Caki2 (cell line): ENCODE results near the gene PARD6B. TPM values are rescaled to one million over a fixed set of nuclear protein-coding genes. Genes with fewer than 3 reads are reported as not detected.

Experiments
- DNase-seq: peaks from one replicate; pipeline ENCODE4 v3.0.0-alpha.2; 2015; ENCODE audit warnings: low read depth
- in situ Hi-C: cut with HindIII; loops from 2 replicates; pipeline ENCODE4 v1.10.0; 2016; ENCODE audit warnings: low sequenced_read_pairs, low pct_unique_long_range_greater_than_20kb, mixed read lengths
- total RNA-seq: library from RNA; depleted of rRNA; stranded (reverse); fragments of >200 nt; shearing (Covaris generic); gene quantifications from 2 replicates; pipeline ENCODE4 v1.2.3, GENCODE V29; 2014; ENCODE audit warnings: low replicate concordance

The PARD6B gene
- total RNA-seq, 1 experiment from 2014 or later = 58.6 TPM

DNA sequence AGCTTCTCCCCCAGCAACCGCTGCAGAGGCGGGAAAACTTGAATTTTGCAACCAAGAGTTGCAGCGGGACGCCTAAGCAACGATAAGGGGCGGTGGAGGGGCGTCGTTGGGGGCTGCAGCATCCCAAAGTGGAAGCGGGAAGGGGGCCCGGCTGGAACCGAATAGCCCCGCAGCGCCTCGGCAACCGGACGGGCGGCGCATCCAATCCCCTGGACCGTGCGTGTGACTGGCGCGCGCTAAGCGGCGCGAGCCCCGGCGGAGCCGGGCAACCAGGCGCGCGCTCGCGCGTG lies 670 bp upstream of the PARD6B start:
- DNase-seq = no peak
- in situ Hi-C loops = loop anchor here (10.0 kb wide), 2 partner anchors 66 to 106 kb away; no protein-coding TSS in a partner anchor

DNA sequence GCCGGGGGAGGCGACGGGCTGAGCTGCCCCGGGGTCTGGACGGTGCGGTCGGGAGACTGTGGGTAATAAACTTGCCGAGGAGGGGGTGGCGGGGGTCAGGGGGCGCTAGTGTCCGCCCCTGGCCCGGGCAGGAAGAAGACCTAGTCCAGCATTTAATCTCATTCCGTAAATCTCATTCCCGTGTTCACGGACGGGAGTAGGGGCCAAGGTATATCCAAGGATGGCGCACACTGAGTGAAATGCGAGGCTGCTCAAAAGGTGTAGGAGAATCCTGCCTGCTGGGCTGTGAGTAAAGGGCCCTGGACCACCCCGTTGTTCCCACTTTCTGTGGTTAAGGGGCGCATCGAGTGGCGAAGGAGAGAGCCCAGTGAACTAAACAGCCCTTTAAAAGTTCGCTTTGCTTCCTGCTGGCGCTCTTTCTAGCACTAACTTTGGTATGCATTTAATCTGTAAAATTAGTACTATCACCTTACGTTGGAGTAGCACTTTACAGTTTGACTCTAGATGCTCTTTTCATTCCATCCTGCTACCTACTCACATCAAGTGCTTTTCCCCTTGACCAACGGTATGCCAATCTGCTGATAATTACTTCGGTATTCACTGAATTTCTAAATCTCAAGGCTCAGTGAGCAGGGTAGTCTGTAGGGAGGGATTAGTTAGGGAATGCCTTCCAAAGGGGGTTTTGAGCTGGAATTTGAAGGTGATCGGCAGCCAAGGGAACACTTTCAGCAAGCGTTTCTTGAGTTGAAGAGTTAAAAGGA lies 730 bp downstream of the PARD6B start:
- DNase-seq = no peak
- in situ Hi-C loops = loop anchor here (10.0 kb wide), 2 partner anchors 67 to 107 kb away; no protein-coding TSS in a partner anchor

DNA sequence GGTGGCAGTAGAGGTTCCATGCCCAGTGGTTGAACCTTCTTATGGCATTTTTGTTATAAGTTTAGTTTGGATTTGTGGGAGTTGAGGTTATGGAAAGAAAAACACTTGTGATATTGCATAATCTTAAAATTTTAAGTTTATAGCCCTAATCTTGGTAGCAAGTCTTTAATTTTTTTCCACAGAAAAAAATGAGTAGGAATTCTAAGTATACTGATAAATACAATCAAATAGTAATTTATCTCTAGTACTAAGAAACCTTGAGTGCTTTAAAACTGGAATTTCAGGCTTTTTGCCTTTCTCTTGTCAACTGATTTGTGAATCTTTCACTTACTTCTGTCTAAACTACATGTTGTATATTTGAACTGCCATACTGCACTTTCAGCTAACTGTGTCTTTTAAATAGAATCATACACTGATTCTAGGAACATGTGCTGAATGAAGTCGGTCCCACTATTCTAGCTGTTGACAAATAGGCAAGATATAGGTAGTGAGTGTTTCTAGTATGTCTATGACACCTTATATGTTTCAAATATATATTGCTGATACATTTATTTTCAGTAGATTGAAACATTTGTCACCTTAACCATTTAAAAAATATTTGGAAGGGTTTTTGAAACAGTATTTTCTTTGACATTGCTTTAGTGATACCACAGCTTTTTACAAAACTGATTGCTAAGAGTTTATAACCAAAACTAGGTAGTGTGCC lies 2.4 kb downstream of the PARD6B start:
- in situ Hi-C loops = loop anchor here (10.0 kb wide), 2 partner anchors 69 to 109 kb away; no protein-coding TSS in a partner anchor
- no peak for DNase-seq

GRCh38 chr20:50734730-50735679 lies 3.6 kb downstream of the PARD6B start:
- DNase-seq = no peak
- in situ Hi-C loops = loop anchor here (10.0 kb wide), 2 partner anchors 70 to 110 kb away; no protein-coding TSS in a partner anchor

DNA sequence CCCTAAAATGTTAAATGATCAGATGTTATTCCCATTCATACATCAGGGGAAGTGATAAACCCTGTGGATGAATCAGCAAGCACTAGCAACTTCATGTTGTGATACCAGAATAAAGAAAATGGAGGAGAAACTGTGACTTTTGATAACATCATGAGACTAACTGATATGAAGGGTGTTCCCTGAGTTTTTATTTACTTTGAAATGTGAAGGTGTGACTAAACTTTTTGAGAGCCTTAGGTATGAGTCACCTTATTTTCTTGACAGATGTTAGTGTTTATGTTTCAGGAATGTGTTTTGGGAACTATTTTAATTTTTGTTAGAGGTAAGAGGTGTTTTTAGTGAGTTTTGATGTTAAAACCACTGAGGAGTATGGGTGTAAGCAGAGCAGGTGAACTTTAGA lies 4.4 kb downstream of the PARD6B start:
- in situ Hi-C loops = loop anchor here (10.0 kb wide), 2 partner anchors 71 to 111 kb away; no protein-coding TSS in a partner anchor
- no peak for DNase-seq

DNA sequence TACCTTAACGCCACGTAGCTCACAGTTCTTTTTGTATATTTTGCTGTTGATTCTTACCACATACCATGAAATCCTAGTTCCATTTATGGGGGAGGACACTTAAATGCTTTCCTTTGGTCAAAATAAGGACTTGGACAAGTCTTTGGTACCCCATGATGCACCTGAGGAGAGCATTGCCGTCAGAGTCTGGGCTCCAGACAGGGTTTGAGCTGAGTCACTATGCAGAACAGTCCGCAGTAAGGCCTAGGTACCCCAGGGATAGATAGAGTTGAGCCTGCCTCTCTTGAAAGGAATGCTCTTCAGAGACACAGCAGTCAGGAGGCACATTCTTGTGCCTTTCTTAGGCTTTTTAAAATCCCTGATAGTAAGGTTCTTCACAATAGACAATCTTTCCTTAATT lies 6.0 kb downstream of the PARD6B start:
- in situ Hi-C loops = loop anchor here (10.0 kb wide), 2 partner anchors 73 to 113 kb away; no protein-coding TSS in a partner anchor
- DNase-seq = no peak

- no peak for DNase-seq
- in situ Hi-C loops = no loop called here
Observed at GRCh38 chr20:50743087-50743486, 11.7 kb downstream of the PARD6B start.

GRCh38 chr20:50744143-50744792 lies 12.9 kb downstream of the PARD6B start:
- in situ Hi-C loops = no loop called here
- peak; percentile 92 for DNase-seq

DNA sequence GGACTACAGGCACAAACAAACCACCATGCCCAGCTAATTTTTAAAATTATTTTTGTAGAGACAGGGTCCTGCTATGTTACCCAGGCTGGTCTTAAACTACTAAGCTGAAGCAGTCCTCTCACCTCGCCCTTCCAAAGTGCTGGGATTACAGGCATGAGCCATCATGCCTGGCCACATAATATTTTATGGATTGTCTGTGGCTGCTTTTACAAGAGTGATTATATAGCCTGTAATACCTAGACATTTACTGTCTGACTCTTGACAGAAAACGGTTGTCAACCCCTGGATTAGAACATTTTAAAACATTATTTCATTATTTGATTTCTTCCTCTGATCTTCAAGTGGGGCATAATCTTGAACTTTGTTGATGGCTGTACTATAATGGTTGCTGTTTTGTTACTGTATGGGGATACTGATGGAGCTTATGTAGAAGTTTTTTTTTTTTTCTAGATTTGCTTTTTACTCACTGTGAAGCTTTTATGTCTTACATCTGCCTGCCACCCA lies 14.3 kb downstream of the PARD6B start:
- in situ Hi-C loops = no loop called here
- DNase-seq = no peak

GRCh38 chr20:50746138-50746940 lies 15.0 kb downstream of the PARD6B start:
- DNase-seq = peak; percentile 91
- in situ Hi-C loops = no loop called here

GRCh38 chr20:50747275-50747674 lies 15.9 kb downstream of the PARD6B start:
- in situ Hi-C loops = no loop called here
- no peak for DNase-seq

- in situ Hi-C loops = no loop called here
- no peak for DNase-seq
Observed at GRCh38 chr20:50750145-50750671, 18.8 kb downstream of the PARD6B start.

DNA sequence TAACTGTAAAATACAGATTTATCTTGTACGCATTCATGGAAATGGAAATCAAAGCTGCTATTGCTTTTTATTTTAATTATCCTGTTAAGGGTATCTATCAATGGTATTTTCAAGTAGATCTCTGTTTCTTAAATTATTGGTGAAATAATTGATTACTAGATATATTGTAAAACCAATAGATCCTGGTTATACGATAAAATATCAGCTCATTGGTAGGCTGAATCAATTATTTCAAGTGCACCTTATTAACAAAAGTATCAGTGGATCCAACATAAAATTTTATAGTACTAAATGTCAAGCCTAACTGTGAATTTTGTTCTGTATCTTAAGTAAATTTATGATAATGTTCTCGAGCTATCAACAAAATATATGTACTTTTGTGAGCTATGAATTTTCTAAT lies 21.8 kb downstream of the PARD6B start:
- no peak for DNase-seq
- in situ Hi-C loops = no loop called here

DNA sequence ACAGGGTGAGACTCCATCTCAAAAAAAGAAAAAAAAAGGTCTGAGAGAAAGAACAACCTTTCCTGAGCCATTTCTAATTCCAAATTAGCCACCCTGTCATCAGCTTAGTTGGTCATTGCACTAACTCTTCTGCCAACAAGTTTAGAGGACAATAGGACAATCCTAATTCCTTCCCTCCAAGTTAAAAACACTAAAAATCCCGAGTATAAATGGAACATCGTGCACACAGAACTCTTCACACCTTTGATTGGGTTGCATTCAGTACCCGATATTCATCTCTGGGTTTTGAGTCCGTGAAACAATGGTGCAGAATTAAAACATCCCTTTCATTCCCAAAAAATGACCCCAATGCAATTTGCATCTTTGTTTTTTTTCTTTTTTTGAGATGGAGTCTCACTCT lies 23.0 kb downstream of the PARD6B start:
- DNase-seq = no peak
- in situ Hi-C loops = no loop called here

DNA sequence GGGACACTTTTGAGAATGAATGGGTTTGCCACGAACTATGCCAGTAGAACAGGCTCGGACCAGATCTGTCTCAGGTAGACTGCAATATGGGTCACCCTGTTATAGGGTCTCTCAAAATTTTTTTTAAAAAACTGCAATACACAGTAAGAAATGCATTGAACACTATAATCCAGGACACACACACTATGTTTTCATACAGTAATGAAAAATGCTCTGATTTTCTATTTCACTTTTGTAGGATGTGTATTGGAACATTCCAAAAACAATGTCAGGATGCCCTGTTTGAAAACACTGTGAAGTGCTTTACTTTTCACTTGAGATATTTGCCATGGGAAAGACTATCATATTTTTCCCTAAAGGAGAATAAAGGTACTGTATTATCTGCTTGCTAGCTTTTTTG lies 25.1 kb downstream of the PARD6B start:
- in situ Hi-C loops = no loop called here
- DNase-seq = no peak

DNA sequence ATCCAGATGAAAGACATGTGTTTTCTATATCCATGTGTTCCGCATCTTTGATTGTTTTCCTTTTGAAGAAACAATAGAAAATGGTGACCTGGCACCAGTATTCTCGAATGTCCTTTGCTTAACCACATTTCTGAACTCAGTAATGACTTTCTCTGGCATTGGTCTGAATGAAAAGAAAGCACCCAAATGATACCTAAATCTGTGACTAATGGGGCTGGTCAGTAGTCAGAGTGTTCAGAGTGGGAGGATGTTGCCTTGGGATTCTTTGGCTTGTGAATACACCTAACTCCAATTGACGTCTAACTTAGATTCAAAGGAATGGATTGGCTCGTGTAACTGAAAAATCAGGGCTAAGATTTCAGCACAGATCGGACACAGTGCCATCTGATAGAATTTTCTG lies 27.1 kb downstream of the PARD6B start:
- DNase-seq = no peak
- in situ Hi-C loops = no loop called here

- DNase-seq = no peak
- in situ Hi-C loops = no loop called here
Observed at GRCh38 chr20:50758992-50759391, 27.6 kb downstream of the PARD6B start.
